HepG2 (cell line): ENCODE measurements around the gene DSG2. TPM values are rescaled to one million over a fixed set of nuclear protein-coding genes. Genes with fewer than 3 reads are reported as not detected.

Source experiments
- ARNT ChIP-seq: fragments of 450-650 bp; IDR thresholded peaks from 2 replicates; pipeline ENCODE4 v1.6.1; 2017
- CHD2 ChIP-seq: IDR thresholded peaks from 2 replicates; pipeline ENCODE4 v1.6.1; 2011; ENCODE audit warnings: low read depth, low read length, improper control_type of control experiment
- E2F1 ChIP-seq: sonication (generic); formaldehyde crosslinking; IDR thresholded peaks from 2 replicates; pipeline ENCODE4 v1.5.0; 2020; ENCODE audit warnings: missing genetic modification reagents
- EP300 ChIP-seq, 3 experiments: sonication (generic) in 1 of 3; formaldehyde crosslinking in 1 of 3; IDR thresholded peaks; 2 replicates each; pipeline versions ENCODE4 v1.5.1 to v1.6.1; 2011 to 2020; ENCODE audit warnings: low read depth in 2 of 3, low read length in 2 of 3, borderline replicate concordance in 1 of 3, improper control_type of control experiment in 1 of 3, mild to moderate bottlenecking in 1 of 3, missing genetic modification reagents in 1 of 3, moderate library complexity in 1 of 3
- GABPA ChIP-seq, 2 experiments: IDR thresholded peaks; 2 replicates each; pipeline ENCODE4 v1.6.1; 2011 to 2016; ENCODE audit warnings: low read depth in 2 of 2, low read length in 1 of 2, missing biosample characterization in 1 of 2, missing genetic modification characterization in 1 of 2
- HCFC1 ChIP-seq: fragments of 150-350 bp; IDR thresholded peaks from 2 replicates; pipeline ENCODE4 v1.6.1; 2014; ENCODE audit warnings: low read depth, low read length
- HIC2 ChIP-seq: sonication (generic); formaldehyde crosslinking; IDR thresholded peaks from 2 replicates; pipeline ENCODE4 v1.9.0; 2022; ENCODE audit warnings: low read depth, missing genetic modification reagents
- HOXA3 ChIP-seq: sonication (generic); formaldehyde crosslinking; IDR thresholded peaks from 2 replicates; pipeline ENCODE4 v1.5.0; 2020; ENCODE audit warnings: missing genetic modification reagents
- KDM3A ChIP-seq: IDR thresholded peaks from 2 replicates; pipeline ENCODE4 v1.6.1; 2018; ENCODE audit warnings: low read depth, missing compliant biosample characterization
- MED8 ChIP-seq: sonication (generic); formaldehyde crosslinking; IDR thresholded peaks from 2 replicates; pipeline ENCODE4 v1.8.1; 2023; ENCODE audit warnings: mild to moderate bottlenecking, missing genetic modification reagents; ENCODE audit not compliant: insufficient replicate concordance
- MXD1 ChIP-seq: sonication (generic); formaldehyde crosslinking; IDR thresholded peaks from 2 replicates; pipeline ENCODE4 v1.4.0; 2020; ENCODE audit warnings: mild to moderate bottlenecking, missing genetic modification reagents
- NFIC ChIP-seq: IDR thresholded peaks from 2 replicates; pipeline ENCODE4 v1.6.1; 2012; ENCODE audit warnings: mild to moderate bottlenecking, low read length, inconsistent platforms
- PITX1 ChIP-seq: sonication (generic); formaldehyde crosslinking; IDR thresholded peaks from 2 replicates; pipeline ENCODE4 v1.5.1; 2020; ENCODE audit warnings: mild to moderate bottlenecking, missing genetic modification reagents
- RARA ChIP-seq: IDR thresholded peaks from 2 replicates; pipeline ENCODE4 v1.6.1; 2016; ENCODE audit warnings: missing genetic modification reagents, missing compliant biosample characterization
- RFX1 ChIP-seq: fragments of 450-650 bp; IDR thresholded peaks from 2 replicates; pipeline ENCODE4 v1.6.1; 2017
- RFXANK ChIP-seq: IDR thresholded peaks from 2 replicates; pipeline ENCODE4 v1.6.1; 2016
- RORA ChIP-seq: sonication (generic); formaldehyde crosslinking; IDR thresholded peaks from 2 replicates; pipeline ENCODE4 v1.5.0; 2020; ENCODE audit warnings: mild to moderate bottlenecking, missing genetic modification reagents, moderate library complexity
- STAT5B ChIP-seq: sonication (generic); formaldehyde crosslinking; IDR thresholded peaks from 2 replicates; pipeline ENCODE4 v1.4.0; 2020; ENCODE audit warnings: missing genetic modification reagents
- YY1 ChIP-seq: IDR thresholded peaks from 2 replicates; pipeline ENCODE4 v1.6.1; 2011; ENCODE audit warnings: low read length, low read depth, moderate library complexity, mild to moderate bottlenecking; ENCODE audit not compliant: insufficient read depth, insufficient replicate concordance
- ZBTB49 ChIP-seq: sonication (generic); formaldehyde crosslinking; IDR thresholded peaks from 2 replicates; pipeline ENCODE4 v1.4.0; 2020; ENCODE audit warnings: missing genetic modification reagents, borderline replicate concordance
- ZFP41 ChIP-seq: sonication (generic); formaldehyde crosslinking; IDR thresholded peaks from 2 replicates; pipeline ENCODE4 v1.4.0; 2020; ENCODE audit warnings: mild to moderate bottlenecking, missing genetic modification reagents, borderline replicate concordance
- ZNF232 ChIP-seq: sonication (generic); formaldehyde crosslinking; IDR thresholded peaks from 2 replicates; pipeline ENCODE4 v1.4.0; 2020; ENCODE audit warnings: missing genetic modification reagents, borderline replicate concordance
- ZNF30 ChIP-seq: sonication (generic); formaldehyde crosslinking; IDR thresholded peaks from 2 replicates; pipeline ENCODE4 v1.5.0; 2020; ENCODE audit warnings: mild to moderate bottlenecking, missing genetic modification reagents
- ZNF431 ChIP-seq: sonication (generic); formaldehyde crosslinking; IDR thresholded peaks from 2 replicates; pipeline ENCODE4 v1.9.0; 2022; ENCODE audit warnings: missing genetic modification reagents, low read depth, mild to moderate bottlenecking, borderline replicate concordance
- ZNF577 ChIP-seq: sonication (generic); formaldehyde crosslinking; IDR thresholded peaks from 2 replicates; pipeline ENCODE4 v1.4.0; 2020; ENCODE audit warnings: mild to moderate bottlenecking, low read depth, missing genetic modification reagents, borderline replicate concordance
- ZNF772 ChIP-seq: sonication (generic); formaldehyde crosslinking; IDR thresholded peaks from 2 replicates; pipeline ENCODE4 v1.5.0; 2020; ENCODE audit warnings: mild to moderate bottlenecking, missing genetic modification reagents
- ZSCAN12 ChIP-seq: sonication (generic); formaldehyde crosslinking; IDR thresholded peaks from 2 replicates; pipeline ENCODE4 v1.9.0; 2021; ENCODE audit warnings: mild to moderate bottlenecking, missing genetic modification reagents
- polyA plus RNA-seq, 8 experiments: library from polyadenylated mRNA; depleted of rRNA in 3 of 8; stranded (reverse) in 7 of 8; unstranded in 1 of 8; fragments of >200 nt; fragmentation: Illumina TruSeq in 4 of 8; extraction: Trizol in 4 of 8; gene quantifications; 2 replicates each; pipeline versions ENCODE4 v1.2.1 to v1.2.3, GENCODE V29; 2011 to 2016; ENCODE audit warnings: low read depth in 4 of 8, missing spikeins in 1 of 8, mixed read lengths in 1 of 8; ENCODE audit not compliant: insufficient read depth in 1 of 8
- total RNA-seq, 5 experiments: library from RNA; depleted of rRNA; stranded (reverse); fragments of >200 nt; fragmentation: Illumina TruSeq; extraction: Trizol; gene quantifications; 2 replicates each; pipeline ENCODE4 v1.2.3, GENCODE V29; 2016; ENCODE audit warnings: low read depth in 1 of 5

Gene DSG2
- total and polyA plus RNA-seq, 2 of the 13 experiments (the other 11 are each of a cell fraction or from before 2014, with no cell fraction given), result 23.3 to 66.7 TPM

- TF ChIP-seq RFXANK (CRISPR knock-in tag) (no peak), ZBTB49 (CRISPR knock-in tag) (no peak), PITX1 (CRISPR knock-in tag) (peak; percentile 85), YY1 (peak; percentile 75), KDM3A (CRISPR knock-in tag) (0 out of 2 replicates have a peak, but pooled peaks have one; percentile 55), RORA (CRISPR knock-in tag) (0 out of 2 replicates have a peak, but pooled peaks have one; percentile 72), HOXA3 (peak; percentile 68; the same call in 1 of the 2 replicates), ZNF772 (CRISPR knock-in tag) (0 out of 2 replicates have a peak, but pooled peaks have one; percentile 47), CHD2 (no peak), ARNT (no peak), E2F1 (CRISPR knock-in tag) (no peak), ZSCAN12 (CRISPR knock-in tag) (no peak), EP300 (IDR thresholded peaks at IDR 0.05; ENCODE audit: low read depth in 2 of 2, low read length in 2 of 2) (peak in 1 of 2 experiments; percentile 82; a peak in 2 of 4 replicates), EP300 (CRISPR knock-in tag; IDR thresholded peaks at IDR 0.05; ENCODE audit: borderline replicate concordance) (peak; percentile 53; the same call in 1 of the 2 replicates), ZNF30 (CRISPR knock-in tag) (no peak), HCFC1 (no peak), STAT5B (no peak), ZNF232 (no peak), MED8 (CRISPR knock-in tag) (peak; percentile 34), HIC2 (CRISPR knock-in tag) (no peak), ZFP41 (CRISPR knock-in tag) (no peak), MXD1 (CRISPR knock-in tag) (no peak), RARA (CRISPR knock-in tag) (peak; percentile 64), RFX1 (no peak), GABPA (IDR thresholded peaks at IDR 0.05; ENCODE audit: low read depth, low read length) (no peak), GABPA (CRISPR knock-in tag; IDR thresholded peaks at IDR 0.05; ENCODE audit: low read depth) (no peak), ZNF577 (no peak), ZNF431 (CRISPR knock-in tag) (no peak; the same call in 1 of the 2 replicates), NFIC (peak; percentile 64; the same call in 1 of the 2 replicates)
Measured at GRCh38 chr18:31591628-31592027, 93.7 kb downstream of the DSG2 start, which contains the start of gene TTR (continued).
